NB4 (cell line): ENCODE data around the gene BACH2.

Experiments used
- TF ChIP-seq, protein P1 (sequence below): IDR thresholded peaks from one replicate; pipeline ENCODE4 v1.5.1; 2012; ENCODE audit warnings: low read depth, low read length
- TF ChIP-seq, protein P2 (sequence below): IDR thresholded peaks from 2 replicates; pipeline ENCODE4 v1.6.1; 2011; ENCODE audit warnings: low read depth, low read length

- TF ChIP-seq, protein P1, sequence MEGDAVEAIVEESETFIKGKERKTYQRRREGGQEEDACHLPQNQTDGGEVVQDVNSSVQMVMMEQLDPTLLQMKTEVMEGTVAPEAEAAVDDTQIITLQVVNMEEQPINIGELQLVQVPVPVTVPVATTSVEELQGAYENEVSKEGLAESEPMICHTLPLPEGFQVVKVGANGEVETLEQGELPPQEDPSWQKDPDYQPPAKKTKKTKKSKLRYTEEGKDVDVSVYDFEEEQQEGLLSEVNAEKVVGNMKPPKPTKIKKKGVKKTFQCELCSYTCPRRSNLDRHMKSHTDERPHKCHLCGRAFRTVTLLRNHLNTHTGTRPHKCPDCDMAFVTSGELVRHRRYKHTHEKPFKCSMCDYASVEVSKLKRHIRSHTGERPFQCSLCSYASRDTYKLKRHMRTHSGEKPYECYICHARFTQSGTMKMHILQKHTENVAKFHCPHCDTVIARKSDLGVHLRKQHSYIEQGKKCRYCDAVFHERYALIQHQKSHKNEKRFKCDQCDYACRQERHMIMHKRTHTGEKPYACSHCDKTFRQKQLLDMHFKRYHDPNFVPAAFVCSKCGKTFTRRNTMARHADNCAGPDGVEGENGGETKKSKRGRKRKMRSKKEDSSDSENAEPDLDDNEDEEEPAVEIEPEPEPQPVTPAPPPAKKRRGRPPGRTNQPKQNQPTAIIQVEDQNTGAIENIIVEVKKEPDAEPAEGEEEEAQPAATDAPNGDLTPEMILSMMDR = no peak
- TF ChIP-seq, protein P2, sequence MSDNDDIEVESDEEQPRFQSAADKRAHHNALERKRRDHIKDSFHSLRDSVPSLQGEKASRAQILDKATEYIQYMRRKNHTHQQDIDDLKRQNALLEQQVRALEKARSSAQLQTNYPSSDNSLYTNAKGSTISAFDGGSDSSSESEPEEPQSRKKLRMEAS = no peak
These were observed 176.3 kb downstream of the BACH2 start for GRCh38 chr6:90120327-90120726.
